ENCODE results near the gene GIGYF2.
"Not testable (repeated sequence)": the region's sequence is repeated elsewhere in the genome, so short reads cannot be mapped to it uniquely, and the experiment has no call there.

The GIGYF2 gene

GRCh38 chr2:232898592-232899543 lies 201.7 kb downstream of the GIGYF2 start:
- DNase-seq = no peak

GRCh38 chr2:232900811-232901735 lies 203.9 kb downstream of the GIGYF2 start:
- no peak for DNase-seq

DNA sequence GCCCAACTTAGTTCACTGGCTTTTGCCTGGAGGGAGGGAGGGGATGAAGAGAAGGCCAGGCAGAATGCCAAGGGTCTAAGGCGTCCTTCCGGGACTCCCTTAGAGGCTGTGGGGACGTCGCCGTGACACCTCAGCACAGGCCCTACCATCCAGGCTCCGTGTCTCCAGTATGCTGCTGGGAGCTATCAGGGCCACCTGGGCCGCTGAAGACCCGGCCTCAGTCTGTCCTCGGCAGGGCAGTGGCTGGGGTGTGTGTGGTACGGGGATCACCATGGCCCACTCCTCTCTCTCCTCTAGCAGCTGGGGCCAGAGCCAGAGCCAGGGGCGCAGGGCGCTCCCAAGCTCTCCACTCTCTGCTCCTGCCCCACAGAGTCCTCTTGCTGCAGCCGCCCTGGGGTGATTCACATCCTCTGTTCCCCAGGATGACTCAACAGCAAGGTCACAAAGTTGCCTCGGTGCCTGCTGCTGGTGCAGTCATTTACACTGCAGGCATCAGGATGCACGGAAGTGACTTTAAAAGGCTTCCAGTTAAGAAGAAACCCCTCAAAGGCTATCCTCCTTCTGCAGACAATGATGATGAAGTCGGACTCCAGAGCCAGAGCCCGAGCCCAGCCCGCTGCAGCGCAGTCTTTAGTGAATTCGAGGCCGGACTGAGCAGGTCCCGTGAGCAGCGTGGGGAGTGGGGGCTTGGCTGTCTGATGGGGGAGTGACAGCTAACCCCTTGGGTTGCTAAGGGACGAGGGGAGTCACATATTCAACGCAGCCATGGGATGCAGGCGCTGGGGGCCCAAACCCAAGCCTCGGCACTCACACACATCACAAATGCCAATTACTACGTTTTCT lies 204.8 kb downstream of the GIGYF2 start:
- no peak for DNase-seq

- no peak for DNase-seq
These were observed 206.9 kb downstream of the GIGYF2 start for GRCh38 chr2:232903989-232904388.

GRCh38 chr2:232906867-232907717 lies 210.0 kb downstream of the GIGYF2 start:
- not testable (repeated sequence) for DNase-seq

DNA sequence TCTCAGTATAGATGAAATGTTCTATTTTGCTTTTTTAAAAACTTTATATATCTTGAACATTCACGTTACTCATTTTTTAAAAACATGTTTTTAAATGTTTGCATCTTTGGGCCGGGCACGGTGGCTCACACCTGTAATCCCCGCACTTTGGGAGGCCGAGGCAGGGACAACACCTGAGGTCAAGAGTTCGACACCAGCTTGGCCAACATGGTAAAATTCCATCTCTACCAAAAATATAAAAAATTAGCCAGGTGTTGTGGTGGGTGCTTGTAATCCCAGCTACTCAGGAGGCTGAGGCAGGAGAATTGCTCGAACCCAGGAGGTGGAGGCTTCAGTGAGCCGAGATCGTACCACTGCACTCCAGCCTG lies 210.6 kb downstream of the GIGYF2 start:
- DNase-seq = not testable (repeated sequence)

- DNase-seq = no peak
These were observed 211.6 kb downstream of the GIGYF2 start for GRCh38 chr2:232908695-232909094.
